A673 (cell line): ENCODE measurements around the gene VWF.

Experiments
- CTCF ChIP-seq: fragments of 300-800, 200-600 bp; sonication (generic); conservative IDR thresholded peaks from 2 replicates; pipeline ENCODE4 v1.5.1; 2017; ENCODE audit warnings: low read depth, mild to moderate bottlenecking, antibody characterized with exemption, low read length, moderate library complexity, mixed read lengths
- EZH2 ChIP-seq: fragments of 200-600 bp; sonication (generic); IDR thresholded peaks from 2 replicates; pipeline ENCODE4 v1.6.1; 2017; ENCODE audit warnings: borderline replicate concordance, low read depth, mild to moderate bottlenecking, mixed read lengths, antibody characterized with exemption, low read length; ENCODE audit not compliant: poor library complexity, severe bottlenecking

- no peak for TF ChIP-seq CTCF
- no peak for TF ChIP-seq EZH2
These were observed 139.6 kb downstream of the VWF start for GRCh38 chr12:5984873-5985272.
